GM21381 (cell line): ENCODE data around the gene ZSWIM9.

Experiments
- ATAC-seq: cut with Tn5 transposase; IDR thresholded peaks from one replicate; pipeline ENCODE4 v1.9.1; 2021; ENCODE audit warnings: mild to moderate bottlenecking, moderate library complexity; ENCODE audit not compliant: unreplicated experiment

The ZSWIM9 gene

DNA sequence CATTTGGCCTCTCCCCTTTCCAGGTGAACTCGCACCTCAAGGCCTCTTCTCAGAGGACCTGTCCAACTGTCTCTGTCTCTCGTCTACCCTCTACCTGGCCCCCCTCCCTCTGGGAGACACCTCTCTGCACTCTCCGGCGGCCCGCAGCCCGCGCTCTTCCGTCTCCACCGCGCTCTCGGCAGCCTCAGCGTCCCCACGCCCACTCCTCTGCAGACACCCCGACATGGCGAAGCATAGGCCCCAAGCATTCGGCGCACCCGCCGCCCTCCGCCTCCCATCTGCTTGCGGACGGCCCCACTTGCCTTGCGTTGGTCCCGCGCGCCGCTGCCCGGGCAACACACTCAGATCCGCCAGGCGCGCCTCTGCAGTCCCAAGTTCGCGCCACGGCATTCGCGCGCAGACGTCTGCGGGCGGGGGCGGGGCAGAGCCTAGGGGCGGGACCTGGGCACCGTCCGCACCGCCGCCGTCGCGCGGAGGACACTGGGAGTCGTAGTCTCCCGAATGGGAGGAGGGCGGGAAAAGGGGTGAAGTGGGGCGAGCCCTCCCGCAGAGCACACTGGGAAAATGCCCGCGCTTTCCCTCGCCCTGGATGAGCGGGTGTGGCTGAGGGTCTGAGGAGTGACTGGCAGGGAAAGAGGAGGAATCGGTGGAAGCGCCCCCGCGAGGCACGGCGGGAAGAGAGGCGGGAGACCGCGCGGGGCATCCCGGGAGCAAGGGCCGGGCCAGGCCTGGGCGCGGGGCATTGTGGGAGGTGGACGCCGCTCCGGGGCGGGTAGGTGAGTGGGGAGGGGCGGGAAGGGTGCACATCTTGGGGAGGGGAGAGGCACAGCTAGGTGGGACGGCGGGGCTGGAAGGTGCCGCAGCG, at the start of gene ZSWIM9, which contains the start of gene LIG1:
ZSWIM9 (plus strand) TSS at position 742 of the 865 bp plus-strand sequence. CDS start 1,123 bp downstream, outside the sequence.
LIG1 (minus strand) TSS at position 406 of the 865 bp plus-strand sequence. CDS start 4,778 bp downstream, outside the sequence.
- ATAC-seq, result peak; percentile 77

- ATAC-seq, result no peak
Measured at GRCh38 chr19:48121066-48121465, 49.4 kb upstream of the ZSWIM9 start.

GRCh38 chr19:48121909-48122371, 48.5 kb upstream of the ZSWIM9 start:
- ATAC-seq, result no peak

DNA sequence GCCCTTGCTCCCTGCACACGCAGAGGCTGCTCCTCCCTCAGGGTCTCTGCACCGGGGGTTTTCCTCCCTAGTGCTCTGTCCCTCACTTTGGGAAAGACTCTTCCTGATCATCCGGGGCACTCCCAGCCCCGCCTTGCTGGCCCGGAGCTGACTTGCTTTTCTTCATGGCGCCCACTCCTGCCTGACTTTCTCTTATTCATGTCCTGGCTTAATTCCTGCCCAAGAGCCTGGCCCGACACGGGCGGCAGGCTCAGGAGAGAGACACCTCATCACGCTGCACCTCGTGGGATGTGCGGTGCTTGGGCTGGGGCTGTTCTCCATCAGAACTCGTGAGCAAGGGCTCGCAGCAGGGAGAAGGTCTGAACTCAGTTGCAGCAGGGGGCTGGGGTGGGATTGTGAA, 48.1 kb upstream of the ZSWIM9 start:
- no peak for ATAC-seq

GRCh38 chr19:48123907-48124651, 46.4 kb upstream of the ZSWIM9 start:
- ATAC-seq, result no peak

DNA sequence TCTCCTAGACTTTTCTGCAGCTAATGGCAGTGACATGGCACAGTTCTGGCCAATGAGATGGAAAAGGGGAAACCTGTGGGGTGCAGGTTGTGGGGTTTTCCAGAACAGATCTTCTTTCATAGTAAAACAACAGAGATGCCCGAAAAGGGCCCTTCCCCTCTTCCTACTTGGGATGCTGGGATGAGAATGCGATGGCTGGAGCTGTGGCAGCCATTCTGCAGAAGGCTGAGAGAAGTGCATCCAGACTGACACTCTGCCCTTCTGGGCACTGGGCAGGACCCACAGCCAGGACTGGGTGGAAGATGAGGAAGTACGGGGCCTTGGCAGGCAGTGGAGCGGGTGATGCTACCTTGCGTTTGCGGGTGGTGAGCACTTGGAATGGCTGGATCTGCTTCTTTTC, 42.9 kb upstream of the ZSWIM9 start:
- ATAC-seq, result no peak

DNA sequence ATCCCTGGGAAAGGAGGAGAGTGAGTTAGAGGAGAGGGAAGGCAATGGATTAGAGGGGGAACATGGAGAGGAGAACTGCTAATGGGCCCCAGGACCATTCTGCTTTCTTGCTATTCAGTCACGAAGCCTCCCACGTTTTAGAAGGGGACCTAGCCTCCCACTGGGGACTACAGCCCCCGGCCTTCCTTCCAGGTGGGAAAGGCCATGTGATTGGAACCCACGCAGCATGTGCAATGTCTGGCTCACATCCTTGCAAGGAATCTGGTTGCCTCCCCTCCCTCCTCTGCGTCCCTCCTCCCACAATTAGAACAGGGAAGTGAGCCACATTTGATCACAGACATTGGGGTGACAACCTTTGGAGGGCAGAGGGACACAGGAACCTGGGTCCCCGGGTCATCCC, 37.4 kb upstream of the ZSWIM9 start:
- no peak for ATAC-seq

GRCh38 chr19:48135411-48135810, 35.1 kb upstream of the ZSWIM9 start:
- no peak for ATAC-seq

DNA sequence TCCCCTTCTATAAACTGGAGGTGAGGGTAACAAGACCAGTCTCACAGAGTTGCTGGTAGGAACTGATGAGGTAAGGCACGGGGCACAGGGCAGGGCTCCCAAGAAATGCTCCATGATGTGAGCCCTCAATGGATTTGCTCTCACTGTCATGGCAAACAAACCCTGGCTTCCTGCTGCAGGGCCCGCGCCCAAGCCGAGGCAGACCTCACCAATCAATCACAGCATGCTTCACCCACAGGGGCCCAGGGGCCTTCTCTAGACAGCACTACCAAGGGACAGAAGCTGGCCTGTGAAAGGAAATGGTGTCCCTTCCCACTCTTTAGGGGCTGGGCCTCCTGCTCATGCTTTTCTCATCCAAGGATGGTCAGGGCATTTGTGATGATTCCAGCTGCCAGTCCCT, 33.9 kb upstream of the ZSWIM9 start:
- no peak for ATAC-seq

DNA sequence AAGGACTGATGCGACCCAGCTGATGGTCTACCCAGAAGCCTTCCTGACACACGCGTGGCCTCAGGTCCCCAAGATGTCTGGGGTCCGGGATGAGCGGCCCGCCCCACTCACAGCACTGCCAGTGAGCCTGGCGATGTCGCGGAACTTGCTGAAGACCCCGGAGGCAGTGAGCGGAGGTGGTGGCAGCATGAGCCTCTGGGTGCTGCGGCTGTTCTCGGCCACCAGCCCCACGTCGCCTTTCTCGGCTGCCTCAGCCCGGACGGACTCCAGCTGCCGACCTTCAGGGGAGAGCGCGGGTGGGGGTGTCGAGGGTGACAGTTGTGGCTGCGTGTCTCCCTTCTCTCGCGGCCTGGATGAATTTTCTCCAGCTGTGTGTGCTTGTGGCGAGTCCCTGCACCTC, 33.1 kb upstream of the ZSWIM9 start:
- no peak for ATAC-seq

DNA sequence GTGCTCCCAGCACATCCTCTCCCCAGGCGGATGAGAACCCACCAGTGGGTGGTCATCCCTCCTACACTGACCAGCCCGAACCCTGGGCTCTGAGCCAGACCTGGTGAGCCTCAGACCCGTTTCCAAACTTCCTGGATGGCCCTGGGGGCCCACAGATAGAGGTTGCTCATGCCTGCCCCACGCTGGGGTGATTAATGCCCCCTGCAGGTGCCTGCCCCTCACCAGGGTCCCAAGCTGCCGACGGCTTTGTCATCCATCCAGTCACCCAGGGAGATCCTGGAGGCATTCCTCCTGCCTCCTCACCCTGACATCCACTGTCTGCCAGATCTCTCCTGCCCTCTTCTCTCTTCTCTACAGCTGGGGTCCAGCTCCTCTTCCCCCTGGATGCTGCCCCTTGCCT, 31.4 kb upstream of the ZSWIM9 start:
- no peak for ATAC-seq

GRCh38 chr19:48147597-48148175, 22.8 kb upstream of the ZSWIM9 start:
- no peak for ATAC-seq

DNA sequence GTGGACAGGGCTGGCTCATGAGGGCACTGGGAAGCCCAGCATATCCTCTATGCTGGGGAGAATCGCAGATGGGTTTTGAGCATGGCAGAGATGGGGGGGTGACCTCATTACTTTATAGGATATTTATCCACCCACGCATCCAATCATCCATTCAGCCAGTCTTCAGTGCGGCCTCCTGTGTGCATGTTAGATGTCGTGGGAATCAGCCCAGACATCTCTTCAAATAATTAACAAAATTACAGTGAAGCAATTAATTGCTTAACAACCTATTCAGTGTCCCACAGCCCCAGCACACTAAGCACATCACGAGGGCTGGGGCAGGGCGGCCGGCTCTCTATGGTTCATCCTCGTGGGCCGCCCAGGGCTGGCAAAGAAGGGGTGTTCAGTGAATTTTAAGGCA, 21.9 kb upstream of the ZSWIM9 start:
- no peak for ATAC-seq

GRCh38 chr19:48149430-48149829, 21.1 kb upstream of the ZSWIM9 start:
- no peak for ATAC-seq

GRCh38 chr19:48152551-48152950, 17.9 kb upstream of the ZSWIM9 start:
- no peak for ATAC-seq

- ATAC-seq, result no peak
Measured at GRCh38 chr19:48154003-48154402, 16.5 kb upstream of the ZSWIM9 start.

GRCh38 chr19:48158210-48158790, 12.2 kb upstream of the ZSWIM9 start:
- ATAC-seq, result no peak

DNA sequence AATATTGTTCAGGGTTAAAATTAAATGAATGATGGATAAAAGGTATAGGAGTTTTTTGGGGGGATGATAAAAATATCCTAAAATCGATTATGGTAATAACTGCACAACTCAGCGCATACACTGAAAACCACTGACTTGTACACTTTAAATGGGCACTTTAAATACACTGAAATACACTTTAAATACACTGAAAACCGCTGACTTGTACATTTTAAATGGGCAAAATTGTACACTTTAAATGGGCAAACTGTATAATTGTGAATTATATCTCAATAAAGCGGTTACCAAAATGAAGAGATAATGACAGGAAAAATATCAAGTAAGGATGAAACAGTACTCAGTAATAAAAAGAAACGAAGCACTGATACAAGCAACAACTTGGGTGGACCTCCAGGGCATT, 1.8 kb upstream of the ZSWIM9 start:
- ATAC-seq, result no peak

DNA sequence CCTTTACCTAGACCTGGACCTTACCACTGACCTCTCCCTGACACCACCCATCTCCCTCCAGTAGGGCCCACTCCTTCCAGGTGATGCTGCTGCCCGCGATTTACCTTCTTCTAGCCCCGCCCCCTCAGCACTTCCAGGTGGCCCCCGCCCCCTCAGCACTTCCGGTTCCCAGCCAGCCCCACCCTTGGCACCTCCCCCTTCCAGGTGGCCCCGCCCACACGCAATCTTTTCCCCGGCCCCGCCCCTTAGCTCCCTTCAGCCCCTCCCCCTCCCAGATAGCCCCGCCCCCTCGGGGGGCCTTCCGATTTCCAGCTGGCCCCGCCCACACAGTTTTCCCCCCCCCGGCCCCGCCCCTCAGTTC, 922 bp upstream of the ZSWIM9 start:
- ATAC-seq, result peak; percentile 9

DNA sequence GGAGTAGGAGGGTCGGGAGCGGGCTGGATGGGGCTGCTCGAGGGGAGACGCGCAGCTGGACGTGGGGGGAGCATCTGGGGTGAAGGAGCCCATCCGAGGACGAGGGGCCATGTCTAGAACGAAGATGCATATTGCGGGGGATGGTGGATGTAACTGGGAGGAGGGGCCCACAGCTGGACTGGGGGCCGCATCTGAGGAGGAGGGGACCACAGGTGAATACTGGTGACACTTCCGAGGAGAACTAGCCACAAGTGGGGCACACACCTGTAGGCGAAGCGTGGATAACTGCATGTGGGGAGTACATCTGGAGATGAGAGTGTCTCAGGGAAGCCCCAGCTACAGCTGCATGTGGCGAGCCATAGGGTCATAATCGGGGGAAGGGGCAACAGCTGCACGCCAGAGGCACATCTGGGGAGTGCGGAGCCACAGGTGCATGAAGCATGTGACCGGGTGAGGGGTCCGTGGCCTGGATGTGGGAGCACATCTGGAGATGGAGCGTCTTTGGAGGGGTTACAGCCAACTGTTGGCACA, 402 bp downstream of the ZSWIM9 start:
- no peak for ATAC-seq

- no peak for ATAC-seq
Measured at GRCh38 chr19:48171710-48172109, 1.2 kb downstream of the ZSWIM9 start.
